HG03060 (cell line): Measurements from ENCODE around the gene SCG2.

Experiments used
- ATAC-seq: cut with Tn5 transposase; IDR thresholded peaks from one replicate; pipeline ENCODE4 v1.9.1; 2021; ENCODE audit warnings: low read depth, moderate number of reproducible peaks; ENCODE audit not compliant: unreplicated experiment

Gene SCG2

GRCh38 chr2:223585666-223586065 lies 16.5 kb downstream of the SCG2 start:
- ATAC-seq, result no peak

GRCh38 chr2:223582001-223582400 lies 20.2 kb downstream of the SCG2 start:
- no peak for ATAC-seq

- ATAC-seq, result no peak
Measured at GRCh38 chr2:223580951-223581350, 21.2 kb downstream of the SCG2 start.

GRCh38 chr2:223578846-223579245 lies 23.3 kb downstream of the SCG2 start:
- no peak for ATAC-seq

GRCh38 chr2:223576873-223577272 lies 25.3 kb downstream of the SCG2 start:
- ATAC-seq, result no peak

GRCh38 chr2:223570784-223571183 lies 31.4 kb downstream of the SCG2 start:
- no peak for ATAC-seq

- no peak for ATAC-seq
Measured at GRCh38 chr2:223566396-223566795, 35.8 kb downstream of the SCG2 start.

GRCh38 chr2:223563462-223563861 lies 38.7 kb downstream of the SCG2 start:
- no peak for ATAC-seq

GRCh38 chr2:223562078-223562477 lies 40.1 kb downstream of the SCG2 start:
- ATAC-seq, result no peak

GRCh38 chr2:223560749-223561435 lies 41.3 kb downstream of the SCG2 start:
- ATAC-seq, result no peak

- ATAC-seq, result no peak
Measured at GRCh38 chr2:223558970-223559369, 43.2 kb downstream of the SCG2 start.

- ATAC-seq, result no peak
Measured at GRCh38 chr2:223554923-223555322, 47.2 kb downstream of the SCG2 start.

GRCh38 chr2:223549215-223549614 lies 52.9 kb downstream of the SCG2 start:
- no peak for ATAC-seq

GRCh38 chr2:223548194-223548593 lies 54.0 kb downstream of the SCG2 start:
- ATAC-seq, result no peak
